ENCODE measurements around the gene KIZ. TPM values are rescaled to one million over a fixed set of nuclear protein-coding genes. Genes with fewer than 3 reads are reported as not detected.

KIZ gene
- total and polyA plus RNA-seq, 2 of the 4 experiments (the other 2 are of a cell fraction): 9.9 to 14.0 TPM

DNA sequence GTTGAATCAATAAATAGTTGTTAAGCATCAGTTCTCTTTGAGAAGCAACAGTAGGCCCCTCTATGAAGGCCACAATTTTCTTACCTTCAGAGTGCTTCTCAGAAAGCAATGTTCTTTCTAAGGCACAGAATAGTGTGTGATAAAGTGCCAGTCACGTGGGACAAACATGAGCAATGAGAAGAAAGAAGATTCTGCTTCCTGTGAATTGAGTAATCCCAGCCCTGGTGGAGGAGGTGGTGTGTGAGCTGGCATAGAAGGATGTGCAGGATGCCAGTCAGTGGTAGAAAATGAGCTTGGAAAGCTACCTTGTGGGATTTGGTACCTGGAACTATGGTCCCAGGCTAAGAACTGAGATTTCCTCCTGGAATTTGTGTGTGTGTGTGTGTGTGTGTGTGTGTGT is 21.7 kb downstream of the KIZ start:
- H3K27ac ChIP-seq (ENCODE audit: insufficient read depth, low read length): no peak overlapping the region
- no peak overlapping the region for H3K4me3 ChIP-seq (ENCODE audit: insufficient read depth, low read depth, low read length)
- no peak overlapping the region for H2AFZ ChIP-seq (replicated peaks; ENCODE audit: low read length, poor library complexity)
- no peak overlapping the region for H3K14ac ChIP-seq (replicated peaks; ENCODE audit: low read depth, low read length)
- dilution Hi-C loops (cut with HindIII; ENCODE audit: low sequenced_read_pairs, unreplicated experiment) (no loop called here), in situ Hi-C loops (cut with MboI; ENCODE audit: low sequenced_read_pairs) (no loop called here), intact Hi-C loops (cut with micrococcal nuclease) (no loop called here)
- no peak overlapping the region for H3K4ac ChIP-seq (ENCODE audit: low read depth, low read length)
- no peaks in the 10 kb centered on the region for H3K4me1 ChIP-seq (ENCODE audit: control insufficient read depth, insufficient read depth, low read length)
- no CpG with 5 or more reads among the region's 1 CpG for WGBS, 2 experiments (ENCODE audit: extremely low coverage in 2 of 2, insufficient read length in 1 of 2)
- no peak overlapping the region for H2BK120ac ChIP-seq (ENCODE audit: low read depth, low read length)
- no peak overlapping the region for H4K91ac ChIP-seq (ENCODE audit: insufficient read depth, low read depth, low read length)
- H2AK9ac ChIP-seq (replicated peaks; ENCODE audit: low read depth, low read length, poor library complexity): no peak overlapping the region
- H4K5ac ChIP-seq (ENCODE audit: low read depth, low read length): no peak overlapping the region
- H3K9me1 ChIP-seq (ENCODE audit: insufficient read depth, low read length): 0 out of 2 replicates have a peak, but pooled peaks cover 3% of the 10 kb centered on the region
- H2BK5ac ChIP-seq (ENCODE audit: low read depth, low read length, poor library complexity, severe bottlenecking): no peak overlapping the region
- DNase-seq (peak; percentile 32), ATAC-seq (ENCODE audit: low read depth) (peak; percentile 37)
- no peak overlapping the region for H3K56ac ChIP-seq (ENCODE audit: extremely low read depth, insufficient read depth, low read length)
- BruUV-seq (replicated peaks): no TSS peak
- H3K9me3 ChIP-seq (ENCODE audit: control insufficient read depth, insufficient read depth, low read length): no peaks in the 10 kb centered on the region
- no peak overlapping the region for H4K8ac ChIP-seq (ENCODE audit: low read depth in 2 of 2, low read length in 2 of 2)
- no peaks in the 10 kb centered on the region for H3K79me1 ChIP-seq (ENCODE audit: low read depth in 1 of 2, low read length in 2 of 2)
- H3K18ac ChIP-seq (ENCODE audit: low read depth, low read length): no peak overlapping the region
- no peak overlapping the region for H3K9ac ChIP-seq (ENCODE audit: low read depth, low read length)
- ChIA-PET CTCF (interaction anchor here (1.3 kb wide), 1 partner anchor 11 kb away, joined by 3 read pairs; no protein-coding TSS in a partner anchor), POLR2A (ENCODE audit: unreplicated experiment) (no interaction called here)
- no peak overlapping the region for H3K23ac ChIP-seq (ENCODE audit: low read depth, low read length)
- no peak overlapping the region for H2BK20ac ChIP-seq (ENCODE audit: low read depth, low read length)
- no peak overlapping the region for H2BK15ac ChIP-seq (ENCODE audit: low read depth, low read length)
- H3K27me3 ChIP-seq (ENCODE audit: control insufficient read depth, insufficient read depth, low read length): no peaks in the 10 kb centered on the region
- H2AK5ac ChIP-seq (ENCODE audit: low read depth, low read length): no peak overlapping the region
- H4K20me1 ChIP-seq (ENCODE audit: insufficient read depth, low read length): no peaks in the 10 kb centered on the region; the same call in 1 of the 2 replicates
- H3K4me2 ChIP-seq (ENCODE audit: low read depth, low read length): no peak overlapping the region
- peaks cover 2% of the 10 kb centered on the region; the same call in 1 of the 2 replicates for H3K36me3 ChIP-seq (ENCODE audit: control insufficient read depth, insufficient read depth, low read length)
- TF ChIP-seq, protein P1, sequence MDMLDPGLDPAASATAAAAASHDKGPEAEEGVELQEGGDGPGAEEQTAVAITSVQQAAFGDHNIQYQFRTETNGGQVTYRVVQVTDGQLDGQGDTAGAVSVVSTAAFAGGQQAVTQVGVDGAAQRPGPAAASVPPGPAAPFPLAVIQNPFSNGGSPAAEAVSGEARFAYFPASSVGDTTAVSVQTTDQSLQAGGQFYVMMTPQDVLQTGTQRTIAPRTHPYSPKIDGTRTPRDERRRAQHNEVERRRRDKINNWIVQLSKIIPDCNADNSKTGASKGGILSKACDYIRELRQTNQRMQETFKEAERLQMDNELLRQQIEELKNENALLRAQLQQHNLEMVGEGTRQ (IDR thresholded peaks at IDR 0.05; ENCODE audit: low read depth, low read length): peak; percentile 72
- TF ChIP-seq CEBPB (IDR thresholded peaks at IDR 0.05; ENCODE audit: low read depth, low read length) (peak; percentile 59; the same call in 1 of the 2 replicates), FOS (IDR thresholded peaks at IDR 0.05; ENCODE audit: low read depth, low read length) (no peak)

All from IMR-90 (cell line).